A549 treated with Mapracorat at 1 μM for 4 hours (cell line): ENCODE results near the gene PLB1. TPM values are rescaled to one million over a fixed set of nuclear protein-coding genes. Genes with fewer than 3 reads are reported as not detected.

Experiments used
- total RNA-seq: library from RNA; stranded (reverse); fragments of 200-300 nt; extraction: Qiagen RNA extraction; gene quantifications from 5 replicates; pipeline ENCODE4 v1.2.3, GENCODE V29; 2022

The PLB1 gene
- 1.5 to 2.4 TPM (median 1.8 TPM) in 5 replicates for total RNA-seq

GRCh38 chr2:28495551-28496250 is at the start of gene PLB1:
TSS of gene PLB1 (plus strand) at chr2:28496060. CDS start at chr2:28496115, 55 bp downstream.

Other genes with a start within 250 kb of the PLB1 start
- 57.1 to 78.1 TPM (median 67.6 TPM) in 5 replicates for gene FOSL2, start 103.2 kb upstream of the PLB1 start, total RNA-seq